HCEC 1CT (cell line): Measurements from ENCODE around the gene UQCRQ.

Experiments used
- DNase-seq: peaks from one replicate; pipeline ENCODE4 v3.0.0-alpha.2; 2017

The UQCRQ gene

GRCh38 chr5:132866342-132867045, at the start of gene UQCRQ, which contains the start of gene GDF9:
Gene UQCRQ (plus strand): TSS chr5:132866642. CDS start chr5:132866882, 240 bp downstream.
Gene GDF9 (minus strand): TSS chr5:132866469. CDS start chr5:132864533, 1,936 bp downstream.
- peak; percentile 100 for DNase-seq

- no peak for DNase-seq
These were observed 49.4 kb upstream of the UQCRQ start for GRCh38 chr5:132817011-132817410.

GRCh38 chr5:132819468-132819867, 47.0 kb upstream of the UQCRQ start:
- DNase-seq: no peak

- peak; percentile 84 for DNase-seq
These were observed 46.2 kb upstream of the UQCRQ start for GRCh38 chr5:132820162-132820754.

GRCh38 chr5:132821350-132821749, 45.1 kb upstream of the UQCRQ start:
- no peak for DNase-seq

GRCh38 chr5:132821791-132822190, 44.7 kb upstream of the UQCRQ start:
- no peak for DNase-seq

GRCh38 chr5:132822650-132823480, 43.6 kb upstream of the UQCRQ start:
- no peak for DNase-seq

GRCh38 chr5:132823481-132824050, 42.9 kb upstream of the UQCRQ start:
- DNase-seq: no peak

- no peak for DNase-seq
These were observed 42.0 kb upstream of the UQCRQ start for GRCh38 chr5:132824426-132824825.

GRCh38 chr5:132825033-132825833, 41.2 kb upstream of the UQCRQ start:
- DNase-seq: no peak

- no peak for DNase-seq
These were observed 40.5 kb upstream of the UQCRQ start for GRCh38 chr5:132825834-132826391.

GRCh38 chr5:132826424-132827082, 39.9 kb upstream of the UQCRQ start:
- DNase-seq: no peak

- no peak for DNase-seq
These were observed 38.3 kb upstream of the UQCRQ start for GRCh38 chr5:132827943-132828673.

- DNase-seq: no peak
These were observed 37.5 kb upstream of the UQCRQ start for GRCh38 chr5:132828846-132829494.

GRCh38 chr5:132829742-132830435, 36.6 kb upstream of the UQCRQ start:
- DNase-seq: peak; percentile 71

- DNase-seq: peak; percentile 66
These were observed 35.9 kb upstream of the UQCRQ start, which contains the start of gene SHROOM1 for GRCh38 chr5:132830436-132831094. Gene SHROOM1 (minus strand): TSS chr5:132830647. CDS start chr5:132826140, 4,507 bp downstream.

GRCh38 chr5:132831095-132831860, 35.2 kb upstream of the UQCRQ start:
- no peak for DNase-seq

- DNase-seq: no peak
These were observed 33.8 kb upstream of the UQCRQ start for GRCh38 chr5:132832612-132833011.
